ENCODE data around the gene PBRM1. TPM values are rescaled to one million over a fixed set of nuclear protein-coding genes. Genes with fewer than 3 reads are reported as not detected.

Gene PBRM1
- total and polyA plus RNA-seq, 2 donors (not counting 3 experiments of a cell fraction or from before 2014, with no cell fraction given), result 26.7 to 87.1 TPM

DNA sequence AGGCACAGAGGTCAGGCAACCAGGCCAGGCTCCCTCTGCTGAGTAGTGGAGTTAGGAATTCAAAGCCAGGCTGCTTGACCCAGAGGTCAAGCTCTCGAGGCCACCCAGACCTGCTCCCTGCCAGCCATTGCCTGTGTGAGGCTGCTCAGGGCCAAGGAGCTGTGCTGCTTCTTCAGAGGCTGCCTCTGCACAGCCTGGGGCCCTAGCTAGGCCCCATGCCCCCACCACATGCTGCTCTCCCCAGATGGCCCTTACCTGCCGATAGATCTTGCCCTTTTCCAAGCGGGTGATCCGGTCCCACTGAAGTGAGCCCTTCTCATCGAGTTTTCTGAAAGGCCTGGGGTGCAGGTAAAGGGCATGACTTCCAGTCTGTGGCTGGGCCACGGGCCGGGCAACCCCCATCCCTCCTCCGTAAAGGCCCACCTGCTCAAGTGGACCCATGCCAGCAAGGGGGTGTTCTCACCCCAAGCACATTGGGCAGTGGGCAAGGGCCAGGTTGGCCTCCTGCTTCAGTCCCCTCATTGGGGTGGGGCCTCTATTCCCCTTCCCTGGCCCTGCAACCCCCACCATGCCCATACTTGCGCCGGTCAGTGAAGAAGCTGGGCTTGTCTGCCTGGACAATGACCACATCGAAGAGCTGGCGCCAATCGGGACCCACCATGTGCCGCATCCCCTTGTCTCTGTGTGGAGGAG is 158.5 kb downstream of the PBRM1 start:
- Histone ChIP-seq H3K9me1 (replicated peaks; ENCODE audit: control insufficient read depth, extremely low read depth, insufficient read depth, low read length) (no peaks in the 10 kb centered on the region), H4K20me1 (replicated peaks; ENCODE audit: control insufficient read depth, extremely low read depth, insufficient read depth, low read length) (no peaks in the 10 kb centered on the region), H3K4me1 (ENCODE audit: control insufficient read depth, extremely low read depth, insufficient read depth, low read length) (peaks cover 32% of the 10 kb centered on the region), H3K4me3 (replicated peaks in 1 of 3; ENCODE audit: insufficient read depth in 1 of 3, low read depth in 1 of 3, low read length in 3 of 3) (no peak overlapping the region), H3K9ac (replicated peaks; ENCODE audit: extremely low read depth, insufficient read depth, low read length) (no peak overlapping the region), H2AFZ (ENCODE audit: low read depth, low read length) (no peak overlapping the region), H3K36me3 (ENCODE audit: control insufficient read depth in 2 of 2, extremely low read depth in 1 of 2, insufficient read depth in 2 of 2, low read length in 2 of 2) (peaks cover 13 to 52% of the 10 kb centered on the region in 2 experiments), H3K9me3 (replicated peaks; ENCODE audit: control insufficient read depth, insufficient read depth, low read length) (no peaks in the 10 kb centered on the region), H3K27me3 (ENCODE audit: control insufficient read depth in 2 of 2, insufficient read depth in 2 of 2, low read length in 2 of 2) (no peaks in the 10 kb centered on the region), H3K4me2 (ENCODE audit: insufficient read depth, low read length) (no peak overlapping the region), H3K27ac (ENCODE audit: insufficient read depth, low read depth, low read length) (no peak overlapping the region), H3K79me2 (ENCODE audit: control insufficient read depth, insufficient read depth, low read length) (peaks cover 28% of the 10 kb centered on the region)
- intact Hi-C loops (cut with micrococcal nuclease), result no loop called here
- no TSS peak for BruUV-seq (replicated peaks)
- dilution Hi-C loops (cut with MboI; ENCODE audit: extremely low pct_ligation_motif_present, low sequenced_read_pairs), result no loop called here
- no peak for DNase-seq (ENCODE audit: low read depth, low spot score)
- ChIA-PET POLR2A (no interaction called here), CTCF (interaction anchor here (1.1 to 1.5 kb wide), 3 partner anchors 9 to 56 kb away, joined by 3 to 6 read pairs (median 5); partner anchors contain the start of gene UQCC5)
- TF ChIP-seq EZH2 (IDR thresholded peaks at IDR 0.05; ENCODE audit: borderline replicate concordance, low read depth, low read length, severe bottlenecking) (no peak), JUN (IDR thresholded peaks at IDR 0.05; ENCODE audit: borderline replicate concordance, insufficient read depth, insufficient read length, low read depth) (no peak), GATA2 (IDR thresholded peaks at IDR 0.05; ENCODE audit: insufficient read depth, insufficient read length, low read depth, low read length) (no peak), POLR2A (IDR thresholded peaks at IDR 0.05; ENCODE audit: low read depth, low read length) (no peak), MYC (IDR thresholded peaks at IDR 0.05; ENCODE audit: low read depth, low read length) (no peak), CTCF (IDR thresholded peaks at IDR 0.05; ENCODE audit: extremely low read depth in 1 of 2, insufficient read depth in 1 of 2, low read depth in 1 of 2, low read length in 2 of 2) (no peak), FOS (IDR thresholded peaks at IDR 0.05; ENCODE audit: borderline replicate concordance, insufficient read depth, low read length) (no peak), POLR2AphosphoS5 (IDR thresholded peaks at IDR 0.05; ENCODE audit: insufficient read depth, low read depth, low read length) (no peak)
- TF ChIP-seq, protein P1, sequence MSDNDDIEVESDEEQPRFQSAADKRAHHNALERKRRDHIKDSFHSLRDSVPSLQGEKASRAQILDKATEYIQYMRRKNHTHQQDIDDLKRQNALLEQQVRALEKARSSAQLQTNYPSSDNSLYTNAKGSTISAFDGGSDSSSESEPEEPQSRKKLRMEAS (IDR thresholded peaks at IDR 0.05; ENCODE audit: insufficient read depth, insufficient read length), result no peak
- no peak for FAIRE-seq
